H9 (cell line): ENCODE data around the gene MYOZ3. TPM values are rescaled to one million over a fixed set of nuclear protein-coding genes. Genes with fewer than 3 reads are reported as not detected.

Experiments
- DNase-seq: peaks from one replicate; pipeline ENCODE4 v3.0.0-alpha.2; 2017
- H2AFZ ChIP-seq: one replicate; pipeline ENCODE4 v1.6.1; 2013; ENCODE audit warnings: mild to moderate bottlenecking, low read length, control low read depth, moderate library complexity
- H2AK5ac ChIP-seq: 2 replicates; pipeline ENCODE4 v1.6.1; 2013; ENCODE audit warnings: low read length, control low read depth, mixed read lengths; ENCODE audit not compliant: insufficient read length
- H2BK120ac ChIP-seq: one replicate; pipeline ENCODE4 v1.6.1; 2013; ENCODE audit warnings: low read depth, mild to moderate bottlenecking, low read length, control low read depth, inconsistent platforms; ENCODE audit not compliant: poor library complexity, severe bottlenecking
- H2BK12ac ChIP-seq: 2 replicates; pipeline ENCODE4 v1.6.1; 2013; ENCODE audit warnings: low read length, control low read depth, mixed read lengths, low read depth; ENCODE audit not compliant: insufficient read length
- H2BK15ac ChIP-seq: 2 replicates; pipeline ENCODE4 v1.6.1; 2013; ENCODE audit warnings: low read depth, low read length, control low read depth
- H2BK20ac ChIP-seq: one replicate; pipeline ENCODE4 v1.6.1; 2013; ENCODE audit warnings: low read depth, mild to moderate bottlenecking, low read length, control low read depth, inconsistent platforms; ENCODE audit not compliant: poor library complexity, severe bottlenecking
- H2BK5ac ChIP-seq: 2 replicates; pipeline ENCODE4 v1.6.1; 2013; ENCODE audit warnings: low read length, control low read depth, mixed read lengths; ENCODE audit not compliant: insufficient read length
- H3K14ac ChIP-seq: 2 replicates; pipeline ENCODE4 v1.6.1; 2013; ENCODE audit warnings: low read length, control low read depth; ENCODE audit not compliant: insufficient read depth
- H3K18ac ChIP-seq: 2 replicates; pipeline ENCODE4 v1.6.1; 2013; ENCODE audit warnings: low read depth, mild to moderate bottlenecking, mixed read lengths, low read length, control low read depth; ENCODE audit not compliant: insufficient read length
- H3K23ac ChIP-seq: 2 replicates; pipeline ENCODE4 v1.6.1; 2013; ENCODE audit warnings: low read length, control low read depth, mixed read lengths, low read depth; ENCODE audit not compliant: insufficient read length
- H3K23me2 ChIP-seq: 2 replicates; pipeline ENCODE4 v1.6.1; 2013; ENCODE audit warnings: low read depth, mild to moderate bottlenecking, mixed read lengths, low read length, control low read depth; ENCODE audit not compliant: insufficient read length, poor library complexity, severe bottlenecking
- H3K27ac ChIP-seq: 2 replicates; pipeline ENCODE4 v1.5.1; 2013; ENCODE audit warnings: low read length, control low read depth, mixed read lengths, low read depth; ENCODE audit not compliant: insufficient read length
- H3K27me3 ChIP-seq: 2 replicates; pipeline ENCODE4 v1.6.1; 2013; ENCODE audit warnings: low read length, control low read depth, inconsistent platforms; ENCODE audit not compliant: insufficient read depth
- H3K4ac ChIP-seq: 2 replicates; pipeline ENCODE4 v1.6.1; 2013; ENCODE audit warnings: low read depth, mild to moderate bottlenecking, control low read depth, inconsistent platforms, low read length, moderate library complexity
- H3K4me1 ChIP-seq: 2 replicates; pipeline ENCODE4 v1.6.1; 2013; ENCODE audit warnings: low read length, control low read depth, inconsistent platforms; ENCODE audit not compliant: insufficient read depth
- H3K4me2 ChIP-seq: 2 replicates; pipeline ENCODE4 v1.6.1; 2013; ENCODE audit warnings: low read length, control low read depth, mixed read lengths; ENCODE audit not compliant: insufficient read length, insufficient read depth
- H3K56ac ChIP-seq: 2 replicates; pipeline ENCODE4 v1.6.1; 2013; ENCODE audit warnings: low read depth, mild to moderate bottlenecking, mixed read lengths, low read length, control low read depth; ENCODE audit not compliant: insufficient read length
- H3K79me1 ChIP-seq: 2 replicates; pipeline ENCODE4 v1.6.1; 2013; ENCODE audit warnings: low read depth, mild to moderate bottlenecking, moderate library complexity, low read length, control low read depth, inconsistent platforms; ENCODE audit not compliant: insufficient read depth, poor library complexity, severe bottlenecking
- H3K79me2 ChIP-seq: 2 replicates; pipeline ENCODE4 v1.6.1; 2013; ENCODE audit warnings: low read length, control low read depth, inconsistent platforms; ENCODE audit not compliant: insufficient read depth
- H3K9ac ChIP-seq: 2 replicates; pipeline ENCODE4 v1.6.1; 2013; ENCODE audit warnings: low read length, control low read depth, mixed read lengths; ENCODE audit not compliant: insufficient read length; ENCODE audit errors: extremely low read depth
- H3K9me3 ChIP-seq: one replicate; pipeline ENCODE4 v1.6.1; 2013; ENCODE audit warnings: low read depth, low read length, inconsistent platforms; ENCODE audit not compliant: control insufficient read depth
- H3T11ph ChIP-seq: one replicate; pipeline ENCODE4 v1.6.1; 2013; ENCODE audit warnings: mild to moderate bottlenecking, low read length, control low read depth, inconsistent platforms
- H4K20me1 ChIP-seq: one replicate; pipeline ENCODE4 v1.6.1; 2013; ENCODE audit not compliant: control insufficient read depth, insufficient read length, insufficient read depth
- H4K5ac ChIP-seq: 2 replicates; pipeline ENCODE4 v1.6.1; 2013; ENCODE audit warnings: low read depth, mild to moderate bottlenecking, mixed read lengths, low read length, control low read depth; ENCODE audit not compliant: insufficient read length
- H4K8ac ChIP-seq: replicated peaks from 2 replicates; pipeline ENCODE4 v1.6.1; 2013; ENCODE audit warnings: low read length, control low read depth, mixed read lengths, low read depth; ENCODE audit not compliant: insufficient read length
- H4K91ac ChIP-seq: 2 replicates; pipeline ENCODE4 v1.6.1; 2013; ENCODE audit warnings: low read depth, mild to moderate bottlenecking, moderate library complexity, mixed read lengths, low read length, control low read depth; ENCODE audit not compliant: insufficient read length
- H3K27ac Mint-ChIP-seq, 3 experiments: 2 replicates in 2 of 3; 3 replicates in 1 of 3; pipeline ENCODE4 v1.8.0; 2020 to 2021; ENCODE audit warnings: mixed read lengths in 3 of 3, mild to moderate bottlenecking in 1 of 3, moderate library complexity in 1 of 3
- H3K27me3 Mint-ChIP-seq: 2 replicates; pipeline ENCODE4 v1.8.0; 2021; ENCODE audit warnings: low read depth, mild to moderate bottlenecking, moderate library complexity, mixed read lengths
- H3K36me3 Mint-ChIP-seq, 3 experiments: 2 replicates in 2 of 3; 3 replicates in 1 of 3; pipeline ENCODE4 v1.8.0; 2020 to 2021; ENCODE audit warnings: low read depth in 3 of 3, mixed read lengths in 3 of 3; ENCODE audit not compliant: insufficient read depth in 1 of 3
- H3K4me1 Mint-ChIP-seq, 2 experiments: 2 replicates each; pipeline ENCODE4 v1.8.0; 2020; ENCODE audit warnings: mixed read lengths in 2 of 2
- H3K4me3 Mint-ChIP-seq, 2 experiments: 2 replicates in 1 of 2; 3 replicates in 1 of 2; pipeline ENCODE4 v1.8.0; 2020 to 2021; ENCODE audit warnings: mild to moderate bottlenecking in 2 of 2, mixed read lengths in 2 of 2, moderate library complexity in 1 of 2
- H3K9me3 Mint-ChIP-seq, 2 experiments: 2 replicates in 1 of 2; 3 replicates in 1 of 2; pipeline ENCODE4 v1.8.0; 2020; ENCODE audit warnings: mild to moderate bottlenecking in 2 of 2, mixed read lengths in 2 of 2, moderate library complexity in 1 of 2
- CTCF ChIP-seq: fragments of 200-600 bp; sonication (generic); conservative IDR thresholded peaks from 3 replicates; pipeline ENCODE4 v1.8.0; 2021; ENCODE audit warnings: antibody characterized with exemption, mild to moderate bottlenecking
- WGBS: extraction: QIAGEN DNeasy Blood & Tissue Kit; methylation state at CpG from one replicate; pipeline ENCODE4 v1.1.7; 2013; ENCODE audit warnings: missing lambda C conversion rate, low lambda C conversion rate, mixed read lengths; ENCODE audit not compliant: insufficient read length; ENCODE audit errors: extremely low coverage; 5-methylcytosine and 5-hydroxymethylcytosine counted together
- total RNA-seq: library from RNA; stranded (reverse); gene quantifications from 2 replicates; pipeline ENCODE4 v1.2.1, GENCODE V29; 2021

Gene MYOZ3
- total RNA-seq, 1 experiment from 2014 or later: 18.1 TPM

GRCh38 chr5:150622157-150622556, 38.9 kb upstream of the MYOZ3 start:
- H2BK20ac ChIP-seq: no peak overlapping the region
- H3K27ac Mint-ChIP-seq: no peak overlapping the region
- no peaks in the 10 kb centered on the region for H4K20me1 ChIP-seq
- H2BK120ac ChIP-seq: no peak overlapping the region
- no peaks in the 10 kb centered on the region for H3K36me3 Mint-ChIP-seq
- H3K79me2 ChIP-seq: no peaks in the 10 kb centered on the region
- no peak overlapping the region for H4K5ac ChIP-seq
- H2AK5ac ChIP-seq: no peak overlapping the region
- no CpG with 5 or more reads among the region's 2 CpGs for WGBS
- H3K9ac ChIP-seq: no peak overlapping the region
- H3K79me1 ChIP-seq: no peaks in the 10 kb centered on the region
- H2AFZ ChIP-seq: no peak overlapping the region
- no peak overlapping the region for H3T11ph ChIP-seq
- H3K14ac ChIP-seq: no peak overlapping the region; the same call in 1 of the 2 replicates
- no peak overlapping the region for H3K18ac ChIP-seq
- no peak overlapping the region for H3K4me2 ChIP-seq
- no peak overlapping the region for H2BK15ac ChIP-seq
- TF ChIP-seq CTCF: no peak
- peaks cover 4% of the 10 kb centered on the region for H3K23me2 ChIP-seq
- no peak overlapping the region for H4K8ac ChIP-seq
- no peaks in the 10 kb centered on the region for H3K9me3 Mint-ChIP-seq
- DNase-seq: no peak
- no peak overlapping the region for H2BK5ac ChIP-seq
- no peaks in the 10 kb centered on the region for H3K9me3 ChIP-seq
- H3K23ac ChIP-seq: no peak overlapping the region
- peaks cover 35% of the 10 kb centered on the region for H3K27me3 Mint-ChIP-seq
- no peak overlapping the region for H3K27ac ChIP-seq
- H3K4me1 ChIP-seq: no peaks in the 10 kb centered on the region
- no peak overlapping the region for H3K4me3 Mint-ChIP-seq
- no peak overlapping the region for H3K4ac ChIP-seq
- no peak overlapping the region for H3K56ac ChIP-seq
- no peak overlapping the region for H4K91ac ChIP-seq
- no peaks in the 10 kb centered on the region; the same call in 1 of the 2 replicates for H3K27me3 ChIP-seq
- peaks cover 37 to 44% of the 10 kb centered on the region in 2 experiments for H3K4me1 Mint-ChIP-seq
- no peak overlapping the region for H2BK12ac ChIP-seq
